Fibroblast of the conjunctiva (primary cell): Measurements from ENCODE around the gene TNS4.

Experiments used
- DNase-seq: peaks from one replicate; pipeline ENCODE4 v3.0.0-alpha.2; 2010; ENCODE audit warnings: low read depth

The TNS4 gene

GRCh38 chr17:40473573-40474365 lies 27.7 kb downstream of the TNS4 start:
- DNase-seq = no peak

- no peak for DNase-seq
Measured at GRCh38 chr17:40472733-40473452, 28.5 kb downstream of the TNS4 start.

- DNase-seq = no peak
Measured at GRCh38 chr17:40471846-40472732, 29.3 kb downstream of the TNS4 start.

GRCh38 chr17:40470932-40471828 lies 30.2 kb downstream of the TNS4 start:
- DNase-seq = no peak

- no peak for DNase-seq
Measured at GRCh38 chr17:40469805-40470675, 31.4 kb downstream of the TNS4 start.

GRCh38 chr17:40468560-40468959 lies 32.9 kb downstream of the TNS4 start:
- DNase-seq = no peak

GRCh38 chr17:40467281-40467867 lies 34.0 kb downstream of the TNS4 start:
- no peak for DNase-seq

- no peak for DNase-seq
Measured at GRCh38 chr17:40466298-40466971, 35.0 kb downstream of the TNS4 start.

- DNase-seq = no peak
Measured at GRCh38 chr17:40464392-40464855, 37.0 kb downstream of the TNS4 start.

- no peak for DNase-seq
Measured at GRCh38 chr17:40463122-40463550, 38.3 kb downstream of the TNS4 start.

GRCh38 chr17:40462343-40463121 lies 38.9 kb downstream of the TNS4 start:
- no peak for DNase-seq

GRCh38 chr17:40461732-40462342 lies 39.6 kb downstream of the TNS4 start:
- DNase-seq = no peak

GRCh38 chr17:40460968-40461731 lies 40.3 kb downstream of the TNS4 start:
- no peak for DNase-seq

GRCh38 chr17:40460604-40460967 lies 40.8 kb downstream of the TNS4 start:
- DNase-seq = no peak

- DNase-seq = no peak
Measured at GRCh38 chr17:40459636-40460603, 41.5 kb downstream of the TNS4 start.

GRCh38 chr17:40458851-40459482 lies 42.5 kb downstream of the TNS4 start:
- no peak for DNase-seq
